GM21737 (cell line): Measurements from ENCODE around the gene TBCA.

Source experiments
- ATAC-seq: cut with Tn5 transposase; IDR thresholded peaks from one replicate; pipeline ENCODE4 v1.9.1; 2021; ENCODE audit warnings: mild to moderate bottlenecking, moderate library complexity; ENCODE audit not compliant: unreplicated experiment

TBCA gene, protein sequence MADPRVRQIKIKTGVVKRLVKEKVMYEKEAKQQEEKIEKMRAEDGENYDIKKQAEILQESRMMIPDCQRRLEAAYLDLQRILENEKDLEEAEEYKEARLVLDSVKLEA

DNA sequence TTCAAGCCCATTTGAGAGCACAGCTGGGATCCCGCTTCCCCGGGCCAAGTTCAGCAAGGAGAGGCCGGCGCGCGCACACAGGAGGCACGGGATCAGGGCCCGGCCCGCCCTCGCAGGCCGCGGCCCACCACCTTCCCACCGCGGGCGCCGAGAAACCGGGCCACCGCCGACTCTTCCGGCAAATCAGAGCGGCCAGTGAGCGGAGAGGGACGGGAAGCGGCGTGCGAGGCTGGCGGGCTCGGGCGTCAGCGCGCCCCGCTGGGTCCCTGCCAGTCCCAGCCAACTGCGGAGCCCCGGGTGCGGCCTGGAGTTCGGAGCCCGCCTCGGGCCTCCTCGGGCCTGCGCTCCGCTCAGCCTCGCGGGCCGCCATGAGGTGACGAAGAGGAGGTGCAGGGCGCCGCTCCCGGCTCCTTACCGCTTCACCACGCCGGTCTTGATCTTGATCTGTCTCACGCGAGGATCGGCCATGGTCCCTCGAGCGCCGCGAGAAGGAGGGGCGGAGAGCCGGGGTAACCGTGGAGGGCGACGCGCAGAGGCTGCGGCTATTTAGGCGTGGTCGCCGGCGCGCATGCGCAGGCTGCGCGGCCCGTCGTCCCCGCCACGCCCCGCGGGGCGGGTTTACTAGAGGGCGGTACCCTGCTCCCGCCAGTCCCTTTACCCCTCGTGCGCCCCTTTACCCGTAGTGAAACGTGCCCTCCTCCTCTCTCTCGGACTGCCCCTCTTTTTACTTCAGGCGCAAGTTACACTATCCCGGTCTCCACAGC is at the start of gene TBCA:
Gene TBCA (minus strand): TSS at position 550 of the 764 bp plus-strand sequence. CDS start 82 bp downstream, at position 468.
- peak; percentile 96 for ATAC-seq

DNA sequence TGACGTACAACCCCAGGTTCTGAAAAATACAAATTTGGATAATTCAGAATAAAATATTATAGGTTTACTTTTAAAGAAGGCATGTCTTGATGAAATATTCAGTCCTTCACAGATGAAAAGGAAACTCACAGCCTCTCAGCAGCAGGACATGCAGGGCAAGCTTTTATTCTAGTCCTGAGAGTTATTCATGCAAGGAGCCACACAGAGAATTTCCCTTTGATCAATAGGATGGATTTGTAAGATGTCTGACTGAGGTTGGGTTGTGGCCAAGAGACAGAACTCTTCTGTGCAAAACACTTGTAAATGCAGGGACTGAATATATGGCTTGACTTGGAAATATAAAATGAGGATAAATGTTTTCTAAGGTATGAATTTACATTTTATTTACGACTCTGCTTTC is 48.8 kb upstream of the TBCA start:
- ATAC-seq, result no peak

DNA sequence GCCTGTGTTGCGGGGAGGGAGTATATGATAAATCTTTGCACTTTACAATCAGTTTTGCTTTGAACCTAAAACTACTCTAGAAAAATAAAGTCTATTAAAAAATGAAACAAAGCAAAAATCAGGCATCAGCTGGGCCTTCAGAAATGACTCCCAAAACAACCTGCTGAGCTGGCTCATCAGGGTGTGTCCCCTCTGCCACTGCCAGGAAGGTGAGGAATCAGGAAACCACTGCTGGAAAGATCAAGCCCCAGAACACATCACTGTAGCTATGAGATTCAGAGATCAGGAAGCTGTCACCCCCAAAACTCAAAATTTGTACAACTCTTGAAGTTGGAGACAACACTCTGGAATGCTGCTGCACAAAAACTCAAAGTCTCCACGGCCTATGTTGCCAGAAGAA is 40.5 kb upstream of the TBCA start:
- ATAC-seq, result no peak

DNA sequence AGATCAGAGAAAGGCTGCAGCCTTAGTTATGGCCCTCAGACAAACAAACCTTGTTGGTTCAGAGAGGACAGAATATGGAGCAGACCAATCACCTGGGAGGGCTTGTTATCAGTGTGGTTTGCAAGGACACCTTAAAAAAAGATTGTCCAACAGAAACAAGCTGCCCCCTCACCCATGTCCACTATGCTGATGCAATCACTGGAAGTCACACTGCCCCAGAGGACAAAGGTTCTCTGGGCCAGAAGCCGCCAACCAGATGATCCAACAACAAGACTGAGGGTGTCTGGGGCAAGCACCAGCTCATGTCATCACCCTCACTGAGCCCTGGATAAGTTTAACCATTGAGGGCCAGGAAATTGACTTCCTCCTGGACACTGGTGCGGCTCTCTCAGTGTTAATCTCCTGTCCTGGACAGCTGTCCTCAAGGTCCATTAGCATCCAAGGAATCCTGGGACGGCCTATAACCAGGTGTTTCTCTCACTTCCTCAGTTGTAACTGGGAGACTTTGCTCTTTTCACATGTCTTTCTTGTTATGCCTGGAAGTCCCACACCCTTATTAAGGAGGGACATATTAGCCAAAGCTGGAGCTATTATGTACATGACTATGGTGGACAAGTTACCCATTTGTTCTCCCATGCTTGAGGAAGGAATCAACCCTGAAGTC is 36.9 kb upstream of the TBCA start:
- ATAC-seq, result no peak

DNA sequence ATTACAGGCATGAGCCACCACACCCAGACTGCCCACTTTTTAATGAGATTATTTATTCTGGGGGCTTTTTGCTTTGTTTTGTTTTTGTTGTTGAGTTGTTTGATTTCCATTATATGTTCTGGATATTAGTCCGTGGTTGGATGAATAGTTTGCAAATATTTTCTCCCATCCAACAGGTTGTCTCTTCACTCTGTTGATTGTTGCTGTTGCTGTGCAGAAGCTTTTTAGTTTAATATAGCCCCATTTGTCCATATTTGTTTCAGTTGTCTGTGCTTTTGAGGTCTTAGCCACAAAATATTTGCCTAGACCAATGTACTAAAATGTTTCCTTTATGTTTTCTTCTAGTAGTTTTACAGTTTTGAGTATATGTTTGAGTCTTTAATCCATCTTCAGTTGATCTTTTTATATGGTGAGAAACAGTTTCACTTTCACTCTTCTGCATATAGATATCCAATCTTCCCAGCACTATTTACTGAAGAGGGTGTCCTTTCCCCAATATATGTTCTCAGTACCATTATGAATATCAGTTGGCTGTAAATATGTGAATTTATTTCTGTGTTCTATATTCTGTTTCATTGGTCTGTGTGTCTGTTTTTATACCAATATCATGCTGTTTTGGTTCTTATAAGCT is 30.2 kb upstream of the TBCA start:
- no peak for ATAC-seq

DNA sequence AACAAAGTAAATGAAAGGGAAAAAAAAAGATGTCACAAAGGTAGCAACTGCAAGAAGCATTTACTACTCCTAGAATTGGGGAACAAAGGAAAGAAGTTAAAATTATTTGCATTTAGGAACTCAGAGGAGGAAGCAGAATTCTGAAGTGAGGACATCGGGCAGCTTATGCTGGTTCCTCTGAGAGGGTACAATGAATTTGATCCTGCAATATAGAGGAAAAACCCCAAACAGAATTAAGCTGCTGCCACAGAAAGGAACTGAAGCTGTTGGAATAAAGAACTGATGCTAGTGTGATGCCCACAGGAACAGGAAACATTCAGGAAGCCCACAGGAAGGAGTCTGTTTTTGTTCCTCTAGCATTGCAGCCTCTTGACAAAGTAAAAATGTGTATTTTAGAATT is 22.3 kb upstream of the TBCA start:
- ATAC-seq, result no peak

DNA sequence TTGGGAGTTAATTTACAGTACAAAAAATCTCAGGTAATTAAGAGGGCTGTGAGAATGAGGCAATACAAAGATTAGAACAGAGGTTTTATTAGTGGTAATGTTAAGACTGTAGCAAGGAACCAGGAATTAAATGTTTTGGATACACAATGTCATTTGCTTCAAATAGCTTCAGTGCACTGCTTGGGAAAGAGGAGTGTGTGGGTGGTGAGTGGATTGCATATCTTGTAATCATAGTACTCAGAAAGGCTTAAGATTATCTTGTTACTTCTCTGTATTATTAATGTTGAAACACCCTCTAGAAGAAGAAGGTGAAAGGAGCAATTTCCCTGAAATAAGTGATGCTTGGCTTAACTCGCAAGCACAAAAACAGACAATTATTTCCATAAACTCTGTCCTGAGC is 21.0 kb upstream of the TBCA start:
- no peak for ATAC-seq

DNA sequence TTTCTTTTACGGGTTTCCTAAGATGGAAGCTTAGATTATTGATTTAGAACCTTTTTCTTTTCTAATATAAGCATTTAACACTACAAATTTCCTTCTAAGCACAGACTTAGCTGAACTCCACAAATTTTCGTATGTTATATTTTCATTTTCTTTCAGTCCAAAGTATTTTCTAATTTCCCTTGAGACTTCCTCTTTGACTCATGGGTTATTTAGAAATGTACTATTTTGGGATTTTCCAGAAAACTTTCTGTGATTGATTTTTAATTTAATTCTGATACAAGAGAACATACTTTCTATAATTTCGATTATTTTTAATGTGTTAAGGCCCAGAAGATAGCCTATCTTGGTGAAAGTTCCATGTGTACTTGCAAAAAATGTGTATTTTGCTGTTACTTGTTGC is 19.7 kb upstream of the TBCA start:
- ATAC-seq, result no peak

DNA sequence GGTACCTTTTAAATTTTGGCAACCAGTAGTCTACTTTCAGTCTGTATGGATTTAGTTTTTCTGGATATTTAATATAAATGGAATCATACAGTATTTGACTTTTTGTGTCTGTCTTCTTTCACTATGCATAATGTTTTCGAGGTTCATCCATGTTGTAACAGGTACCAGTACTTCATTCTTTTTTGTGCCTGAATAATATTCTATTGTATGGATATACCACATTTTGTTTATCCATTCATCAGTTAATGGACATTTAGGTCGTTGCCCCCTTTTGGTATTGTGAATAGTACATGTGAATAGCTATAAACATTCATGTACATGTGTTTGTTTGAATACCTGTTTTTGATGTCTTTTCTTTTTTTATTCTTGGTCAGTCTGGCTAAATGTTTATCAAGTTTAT is 19.1 kb upstream of the TBCA start:
- ATAC-seq, result no peak

DNA sequence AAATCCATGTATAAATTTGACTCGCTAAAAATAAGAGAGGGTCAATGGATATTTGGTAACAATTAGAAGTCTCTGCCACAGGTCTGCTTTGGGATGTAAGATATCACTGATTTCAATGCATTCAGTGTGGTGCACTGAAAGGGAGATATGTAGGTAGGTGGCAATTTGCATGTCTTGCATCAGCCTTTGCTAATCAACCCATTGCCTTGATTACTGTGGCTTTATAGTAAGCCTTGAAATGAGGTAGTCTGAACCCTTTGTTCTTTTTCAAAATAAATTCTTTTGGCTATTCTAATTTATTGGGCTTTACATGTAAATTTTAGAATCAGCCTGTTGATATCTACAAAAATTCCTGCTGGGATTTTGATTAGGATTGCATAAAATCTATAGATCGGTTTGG is 15.8 kb upstream of the TBCA start:
- no peak for ATAC-seq

DNA sequence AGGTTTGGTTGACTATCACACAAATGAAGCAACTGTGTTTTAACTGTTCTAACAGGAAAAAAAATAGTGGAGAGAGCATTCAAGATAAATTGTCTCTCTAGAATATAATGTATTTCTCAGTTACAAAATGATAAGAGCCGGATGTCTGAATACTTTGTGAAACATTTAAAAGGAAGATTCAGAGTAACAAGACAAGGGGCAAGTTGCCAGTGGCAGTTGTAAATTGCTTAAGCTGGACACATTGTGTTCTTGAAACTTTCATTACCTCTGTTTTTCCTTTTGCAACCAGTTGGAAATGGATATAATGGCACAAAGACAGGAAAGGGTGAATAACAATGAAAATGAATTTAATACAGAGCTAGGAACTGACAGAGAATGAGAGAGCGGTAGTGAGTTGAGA is 15.2 kb upstream of the TBCA start:
- no peak for ATAC-seq

DNA sequence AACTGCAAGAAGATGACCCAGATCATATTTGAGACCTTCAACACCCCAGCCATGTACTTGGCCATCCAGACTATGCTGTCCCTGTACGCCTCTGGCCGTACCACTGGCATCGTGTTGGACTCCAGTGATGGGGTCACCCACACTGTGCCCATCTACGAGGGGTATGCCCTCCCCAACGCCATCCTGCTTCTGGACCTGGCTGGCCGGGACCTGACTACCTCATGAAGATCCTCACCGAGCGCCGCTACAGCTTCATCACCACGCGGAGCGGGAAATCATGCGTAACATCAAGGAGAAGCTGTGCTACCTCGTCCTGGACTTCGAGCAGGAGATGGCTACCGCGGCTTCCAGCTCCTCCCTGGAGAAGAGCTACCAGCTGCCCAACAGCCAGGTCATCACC is 9.1 kb upstream of the TBCA start:
- ATAC-seq, result no peak

DNA sequence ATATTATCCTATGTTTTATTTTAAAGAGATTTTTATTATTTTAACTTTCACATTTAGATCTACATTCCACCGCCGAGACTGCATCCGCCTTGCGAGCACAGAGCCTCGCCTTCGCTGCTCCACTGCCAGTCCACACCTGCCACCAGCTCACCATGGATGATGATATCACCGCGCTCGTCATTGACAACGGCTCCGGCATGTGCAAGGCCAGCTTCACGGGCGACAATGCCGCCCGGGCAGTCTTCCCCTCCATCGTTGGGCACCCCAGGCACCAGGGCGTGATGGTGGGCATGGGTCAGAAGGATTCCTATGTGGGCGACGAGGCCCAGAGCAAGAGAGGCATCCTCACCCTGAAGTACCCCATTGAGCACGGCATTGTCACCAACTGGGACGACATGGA is 8.6 kb upstream of the TBCA start:
- no peak for ATAC-seq

DNA sequence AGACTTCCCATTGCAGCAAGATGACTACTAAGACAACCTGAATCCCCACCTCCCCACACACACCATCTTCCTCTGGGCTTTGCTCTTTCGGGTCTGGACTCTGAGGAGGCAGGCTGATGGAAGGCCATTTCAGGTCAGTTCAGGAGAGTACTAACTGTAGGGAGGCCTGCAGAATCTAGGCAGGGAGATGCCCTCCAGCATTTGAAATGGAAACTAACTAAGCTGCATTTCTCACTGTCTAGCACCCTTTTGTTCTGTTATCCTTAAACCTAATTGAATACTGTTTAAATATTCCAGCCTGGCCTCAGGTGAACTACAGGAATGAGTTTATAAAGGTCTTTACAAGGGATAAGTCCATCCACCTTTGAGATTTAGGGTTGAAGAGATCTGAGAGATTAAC is 4.9 kb upstream of the TBCA start:
- no peak for ATAC-seq

DNA sequence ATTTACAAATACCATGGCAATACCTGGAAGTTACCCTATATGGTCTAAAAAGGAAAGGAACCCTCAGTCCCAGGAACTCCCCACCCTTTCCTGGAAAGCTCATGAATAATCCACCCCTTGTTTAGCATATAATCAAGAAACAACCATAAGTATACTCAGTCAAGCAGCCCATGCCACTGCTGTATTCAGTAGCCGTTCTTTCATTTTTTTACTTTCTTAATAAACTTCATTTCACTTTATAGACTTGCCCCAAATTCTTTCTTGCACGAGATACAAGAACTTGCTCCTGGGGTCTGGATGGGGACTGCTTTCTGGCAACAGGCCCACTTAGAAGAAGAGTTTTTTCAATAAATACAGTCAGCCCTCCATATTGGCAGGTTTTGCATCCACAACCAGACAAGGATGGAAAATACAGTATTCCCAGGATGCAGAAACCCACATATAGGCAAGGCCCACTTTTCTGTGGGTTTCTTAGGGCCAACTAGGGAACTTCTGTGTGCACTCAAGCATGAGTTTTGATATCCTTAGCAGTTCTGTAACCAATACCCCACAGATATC is 2.8 kb upstream of the TBCA start:
- no peak for ATAC-seq

DNA sequence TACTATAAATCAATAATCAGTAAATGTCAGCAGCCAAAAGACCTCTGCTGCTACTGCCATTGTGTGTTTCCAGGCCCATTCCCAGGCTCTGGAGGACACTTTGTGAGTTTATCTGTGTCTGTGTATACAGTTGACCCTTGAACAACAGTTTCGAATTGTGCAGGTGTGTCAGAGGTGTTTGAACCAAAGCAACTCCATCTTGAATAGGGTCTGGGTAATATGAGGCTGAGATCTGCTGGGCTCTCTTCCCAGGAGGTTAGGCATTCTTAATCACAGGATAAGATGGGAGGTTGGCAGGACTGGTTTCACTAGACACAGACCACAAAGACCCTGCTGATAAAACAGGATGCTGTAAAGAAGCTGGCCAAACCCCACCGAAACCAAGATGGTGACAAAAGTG is 2.3 kb upstream of the TBCA start:
- ATAC-seq, result no peak

DNA sequence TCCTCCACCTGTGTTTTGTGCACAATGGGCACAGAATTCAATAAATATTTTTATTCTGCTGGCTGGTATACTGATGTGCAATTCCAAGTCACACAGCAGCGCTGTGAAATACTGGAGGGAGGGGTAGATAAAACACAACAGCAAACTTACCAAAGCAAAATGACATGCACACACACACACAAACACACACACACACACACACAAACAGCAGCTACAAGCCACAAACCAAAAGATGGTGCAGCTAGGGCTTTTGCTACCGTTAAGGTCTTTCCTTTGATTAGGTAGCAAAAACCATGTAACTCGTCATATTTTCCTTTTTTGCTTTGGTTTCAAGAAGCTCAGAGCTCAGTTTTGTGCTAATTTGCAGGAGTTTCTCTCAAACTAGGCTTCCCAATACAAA is 1.8 kb upstream of the TBCA start:
- ATAC-seq, result no peak

DNA sequence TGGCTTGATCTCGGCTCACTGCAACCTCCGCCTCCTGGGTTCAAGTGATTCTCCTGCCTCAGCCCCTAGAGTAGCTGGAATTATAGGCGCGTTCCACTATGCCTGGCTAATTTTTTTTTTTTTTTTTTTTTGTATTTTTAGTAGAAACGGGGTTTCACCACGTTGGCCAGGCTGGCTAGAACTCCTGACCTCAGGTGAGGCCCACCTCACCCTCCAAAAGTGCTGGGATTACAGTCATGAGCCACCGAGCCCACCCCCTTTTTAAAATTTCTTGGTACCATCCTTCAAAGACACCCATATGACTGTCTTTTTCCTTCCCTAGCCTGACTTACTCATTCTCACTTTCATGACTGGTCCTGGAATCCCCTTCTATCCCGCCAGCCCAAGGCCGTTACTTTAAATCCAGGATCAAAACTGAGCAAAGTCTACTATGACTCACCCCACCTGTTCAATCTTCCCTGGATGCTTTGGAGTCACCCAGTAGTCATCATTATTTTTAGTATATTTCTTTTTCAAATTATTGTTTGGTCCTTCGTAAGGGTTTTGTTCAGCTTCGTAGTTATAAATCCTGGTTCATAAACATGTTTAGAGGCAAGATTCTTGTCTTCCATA is 1.2 kb upstream of the TBCA start:
- no peak for ATAC-seq

DNA sequence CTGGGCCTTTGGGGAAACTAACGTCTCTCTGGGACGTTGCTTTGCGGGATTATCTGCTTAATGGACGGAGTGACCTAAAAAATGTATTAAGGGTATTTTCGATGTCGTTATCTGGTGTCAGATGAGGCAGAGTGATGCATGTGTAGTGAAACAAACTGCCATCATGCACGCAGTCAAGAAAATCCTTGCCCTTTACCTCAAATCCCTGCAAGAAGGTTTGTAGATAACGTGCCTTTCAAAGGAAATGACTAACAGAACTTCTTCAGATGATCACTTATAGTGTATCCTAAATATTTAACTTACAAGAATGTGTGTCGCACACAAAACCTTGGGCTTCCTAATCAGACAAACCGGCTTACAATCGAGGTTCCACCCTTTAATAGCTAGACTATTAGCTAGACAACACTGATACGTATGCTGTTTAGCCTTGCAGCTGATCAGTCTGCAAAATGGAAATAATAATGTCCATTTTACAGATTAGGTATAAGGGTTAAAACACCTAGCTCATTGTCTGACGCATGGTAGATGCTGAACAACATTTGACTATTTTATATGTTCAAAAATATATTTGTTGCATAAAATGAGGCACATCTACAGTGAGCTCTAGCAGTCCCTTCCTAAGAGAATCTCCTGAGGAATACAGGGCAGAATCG is 541 bp upstream of the TBCA start:
- no peak for ATAC-seq

DNA sequence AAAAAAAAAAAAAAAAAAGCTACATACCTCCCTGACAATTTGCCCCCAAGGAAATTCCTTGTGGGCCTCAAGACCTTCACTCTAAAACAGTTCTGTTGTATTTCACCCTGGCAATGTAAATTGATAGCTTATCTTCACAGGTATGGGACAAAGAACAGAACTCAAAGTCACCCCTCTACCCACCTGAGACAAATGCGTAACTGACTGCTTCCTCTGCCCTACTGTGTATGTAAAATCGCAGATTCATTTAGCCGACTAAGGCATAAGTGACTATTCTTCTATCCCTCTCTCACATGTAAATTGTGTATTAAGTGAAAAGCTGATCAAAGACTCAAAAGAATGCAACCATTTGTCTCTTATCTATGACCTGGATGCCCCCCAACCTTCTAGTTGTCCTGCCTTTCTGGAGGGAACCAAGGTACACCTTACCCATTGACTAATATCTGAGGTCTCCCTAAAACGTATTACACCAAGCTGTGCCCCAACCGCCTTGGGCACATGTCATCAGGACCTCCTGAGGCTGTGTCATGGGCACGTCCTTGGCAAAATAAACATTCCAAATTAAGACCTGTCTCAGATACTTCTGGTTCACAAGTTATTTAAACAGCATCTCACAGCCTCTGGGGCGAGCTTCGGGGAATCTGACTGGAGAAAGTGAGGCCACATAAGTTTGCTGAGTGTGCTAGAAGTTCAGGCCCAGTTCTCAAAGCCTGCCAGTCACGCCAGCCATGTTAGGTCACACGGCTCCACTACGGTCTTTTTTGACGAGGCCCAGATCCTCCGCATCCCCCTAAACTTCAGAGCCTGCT is 954 bp downstream of the TBCA start:
- peak; percentile 5 for ATAC-seq
